Adrenal gland (tissue), 5 donors: Measurements from ENCODE around the gene FOXN1.

Experiments used
- POLR2A ChIP-seq, 2 donors: fragments of 450-650 bp; IDR thresholded peaks; one replicate each; pipeline ENCODE4 v1.6.1; 2017; ENCODE audit warnings: antibody characterized with exemption in 2 of 2, mild to moderate bottlenecking in 2 of 2, moderate library complexity in 1 of 2
- TF ChIP-seq, protein P1 (sequence below), 6 experiments: fragments of 450-650 bp in 4 of 6; fragments of 200-600 bp in 2 of 6; sonication (generic) in 1 of 6; IDR thresholded peaks; 1 replicate in 5 of 6; 2 replicates in 1 of 6; pipeline versions ENCODE4 v1.5.1 to v1.8.0; 2016 to 2021; ENCODE audit warnings: antibody characterized with exemption in 6 of 6, mild to moderate bottlenecking in 2 of 6, moderate library complexity in 1 of 6
- donor health status: DM: no; HTN: no; CAD: no.

DNA sequence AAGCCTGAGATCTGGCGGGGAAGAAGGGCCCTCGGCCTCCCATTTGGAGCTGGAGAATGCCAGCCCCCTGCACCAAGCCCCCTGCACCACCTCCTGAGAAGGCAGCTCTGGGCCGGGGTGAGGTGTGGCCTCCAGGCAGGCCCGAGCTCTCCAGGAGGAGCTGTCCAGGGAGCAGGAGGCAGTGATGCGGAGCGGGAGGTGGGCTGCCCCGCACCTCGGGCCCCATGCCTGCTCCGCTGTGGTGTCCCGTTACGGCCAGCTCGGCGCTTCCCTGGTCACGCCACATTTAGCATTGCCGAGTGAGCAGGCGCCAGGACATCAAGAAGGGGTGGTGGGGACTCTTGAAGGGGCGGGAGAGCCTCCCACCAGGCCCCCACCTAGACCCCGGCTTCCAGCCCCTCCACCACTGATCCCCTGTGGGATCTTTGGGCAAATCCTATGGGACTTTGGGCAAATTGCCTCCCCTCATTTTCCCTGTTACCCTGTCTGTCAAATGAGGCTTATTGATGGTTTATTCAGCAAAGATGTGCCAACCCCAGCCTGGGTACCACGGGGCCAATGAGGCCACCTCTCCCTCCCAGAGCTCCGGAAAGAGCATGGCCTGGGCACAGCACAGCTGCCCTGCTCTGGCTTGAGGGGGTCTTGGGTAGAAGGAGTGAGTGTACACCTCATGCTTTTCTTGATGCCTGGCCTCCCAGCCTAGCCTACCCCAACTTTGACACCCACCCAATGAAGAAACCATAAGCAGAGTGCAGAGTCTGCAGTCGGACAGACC is 15.3 kb downstream of the FOXN1 start:
- TF ChIP-seq, protein P1, sequence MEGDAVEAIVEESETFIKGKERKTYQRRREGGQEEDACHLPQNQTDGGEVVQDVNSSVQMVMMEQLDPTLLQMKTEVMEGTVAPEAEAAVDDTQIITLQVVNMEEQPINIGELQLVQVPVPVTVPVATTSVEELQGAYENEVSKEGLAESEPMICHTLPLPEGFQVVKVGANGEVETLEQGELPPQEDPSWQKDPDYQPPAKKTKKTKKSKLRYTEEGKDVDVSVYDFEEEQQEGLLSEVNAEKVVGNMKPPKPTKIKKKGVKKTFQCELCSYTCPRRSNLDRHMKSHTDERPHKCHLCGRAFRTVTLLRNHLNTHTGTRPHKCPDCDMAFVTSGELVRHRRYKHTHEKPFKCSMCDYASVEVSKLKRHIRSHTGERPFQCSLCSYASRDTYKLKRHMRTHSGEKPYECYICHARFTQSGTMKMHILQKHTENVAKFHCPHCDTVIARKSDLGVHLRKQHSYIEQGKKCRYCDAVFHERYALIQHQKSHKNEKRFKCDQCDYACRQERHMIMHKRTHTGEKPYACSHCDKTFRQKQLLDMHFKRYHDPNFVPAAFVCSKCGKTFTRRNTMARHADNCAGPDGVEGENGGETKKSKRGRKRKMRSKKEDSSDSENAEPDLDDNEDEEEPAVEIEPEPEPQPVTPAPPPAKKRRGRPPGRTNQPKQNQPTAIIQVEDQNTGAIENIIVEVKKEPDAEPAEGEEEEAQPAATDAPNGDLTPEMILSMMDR (IDR thresholded peaks at IDR 0.05): no peak
- TF ChIP-seq POLR2A (IDR thresholded peaks at IDR 0.05): no peak
